Measurements from ENCODE around the gene NRDC.

- TF ChIP-seq CTCF (IDR thresholded peaks at IDR 0.05; ENCODE audit: insufficient read depth, low read length, poor library complexity, severe bottlenecking) (no peak), EZH2phosphoT487 (conservative IDR thresholded peaks at IDR 0.05; ENCODE audit: low read length) (no peak)
These were observed 19.6 kb downstream of the NRDC start for GRCh38 chr1:51858892-51859291.

All from SU-DHL-6 (cell line).